ENCODE measurements around the gene ANKRD17.
A peak's percentile ranks its signal among the peaks of the same experiment; 100 is the strongest.

ANKRD17 gene

GRCh38 chr4:73103799-73104503 lies 154.6 kb downstream of the ANKRD17 start:
- no peaks in the 10 kb centered on the region for H3K27me3 ChIP-seq (ENCODE audit: insufficient read depth, low read length, poor library complexity)
- no peaks in the 10 kb centered on the region for H3K79me2 ChIP-seq (ENCODE audit: insufficient read depth, low read length)
- ATAC-seq (ENCODE audit: insufficient read depth, low read depth) (no peak), DNase-seq (no peak)
- H4K20me1 ChIP-seq (ENCODE audit: insufficient read depth, low read length) = no peaks in the 10 kb centered on the region
- peaks cover 69% of the 10 kb centered on the region for H3K36me3 ChIP-seq (ENCODE audit: insufficient read depth, low read length)
- H3K9ac ChIP-seq (ENCODE audit: low read depth, low read length) = no peak overlapping the region
- no peaks in the 10 kb centered on the region for H3K9me3 ChIP-seq (ENCODE audit: insufficient read depth, low read length, severe bottlenecking)
- no peak overlapping the region for H3K27ac ChIP-seq (ENCODE audit: low read length)
- TF ChIP-seq EZH2 (IDR thresholded peaks at IDR 0.05; ENCODE audit: borderline replicate concordance, low read depth, low read length, severe bottlenecking) (no peak), CTCF (IDR thresholded peaks at IDR 0.05; ENCODE audit: borderline replicate concordance, extremely low read depth, low read length, poor library complexity, severe bottlenecking) (no peak)
- H3K4me2 ChIP-seq (ENCODE audit: insufficient read depth, low read length) = no peak overlapping the region
- no peaks in the 10 kb centered on the region for H3K4me1 ChIP-seq (ENCODE audit: insufficient read depth, low read length)
- H2AFZ ChIP-seq (ENCODE audit: low read depth, low read length) = no peak overlapping the region
- H3K4me3 ChIP-seq (ENCODE audit: low read depth in 1 of 2, low read length in 2 of 2) = no peak overlapping the region

GRCh38 chr4:73099143-73099542 lies 159.5 kb downstream of the ANKRD17 start:
- Histone ChIP-seq H3K4me3 (ENCODE audit: low read depth in 1 of 2, low read length in 2 of 2) (no peak overlapping the region), H3K79me2 (ENCODE audit: insufficient read depth, low read length) (no peaks in the 10 kb centered on the region), H3K4me2 (ENCODE audit: insufficient read depth, low read length) (no peak overlapping the region), H3K27me3 (ENCODE audit: insufficient read depth, low read length, poor library complexity) (no peaks in the 10 kb centered on the region), H3K36me3 (ENCODE audit: insufficient read depth, low read length) (peaks cover 84% of the 10 kb centered on the region), H3K9ac (ENCODE audit: low read depth, low read length) (no peak overlapping the region), H2AFZ (ENCODE audit: low read depth, low read length) (no peak overlapping the region), H3K9me3 (ENCODE audit: insufficient read depth, low read length, severe bottlenecking) (no peaks in the 10 kb centered on the region), H3K4me1 (ENCODE audit: insufficient read depth, low read length) (no peaks in the 10 kb centered on the region), H4K20me1 (ENCODE audit: insufficient read depth, low read length) (no peaks in the 10 kb centered on the region), H3K27ac (ENCODE audit: low read length) (no peak overlapping the region)
- ATAC-seq (ENCODE audit: insufficient read depth, low read depth) (peak; percentile 36; the same call in 2 of the 3 replicates), DNase-seq (no peak)
- TF ChIP-seq CTCF (IDR thresholded peaks at IDR 0.05; ENCODE audit: borderline replicate concordance, extremely low read depth, low read length, poor library complexity, severe bottlenecking) (no peak), EZH2 (IDR thresholded peaks at IDR 0.05; ENCODE audit: borderline replicate concordance, low read depth, low read length, severe bottlenecking) (no peak)

- no peaks in the 10 kb centered on the region for H3K9me3 ChIP-seq (ENCODE audit: insufficient read depth, low read length, severe bottlenecking)
Observed at GRCh38 chr4:73098713-73099112, 159.9 kb downstream of the ANKRD17 start.

More at GRCh38 chr4:73098713-73099112, 159.9 kb downstream of the ANKRD17 start:
- no peaks in the 10 kb centered on the region for H3K79me2 ChIP-seq (ENCODE audit: insufficient read depth, low read length)
- H4K20me1 ChIP-seq (ENCODE audit: insufficient read depth, low read length) = no peaks in the 10 kb centered on the region
- H3K27ac ChIP-seq (ENCODE audit: low read length) = no peak overlapping the region
- peaks cover 88% of the 10 kb centered on the region for H3K36me3 ChIP-seq (ENCODE audit: insufficient read depth, low read length)
- DNase-seq = no peak
- ATAC-seq (ENCODE audit: insufficient read depth, low read depth) = no peak
- TF ChIP-seq EZH2 (IDR thresholded peaks at IDR 0.05; ENCODE audit: borderline replicate concordance, low read depth, low read length, severe bottlenecking) = no peak
- no peak for TF ChIP-seq CTCF (IDR thresholded peaks at IDR 0.05; ENCODE audit: borderline replicate concordance, extremely low read depth, low read length, poor library complexity, severe bottlenecking)
- H3K27me3 ChIP-seq (ENCODE audit: insufficient read depth, low read length, poor library complexity) = no peaks in the 10 kb centered on the region
- H3K9ac ChIP-seq (ENCODE audit: low read depth, low read length) = no peak overlapping the region
- no peak overlapping the region for H3K4me2 ChIP-seq (ENCODE audit: insufficient read depth, low read length)
- no peak overlapping the region for H2AFZ ChIP-seq (ENCODE audit: low read depth, low read length)
- no peak overlapping the region for H3K4me3 ChIP-seq (ENCODE audit: low read depth in 1 of 2, low read length in 2 of 2)
- no peaks in the 10 kb centered on the region for H3K4me1 ChIP-seq (ENCODE audit: insufficient read depth, low read length)
